Measurements from ENCODE around the gene OTOG.

The OTOG gene

DNA sequence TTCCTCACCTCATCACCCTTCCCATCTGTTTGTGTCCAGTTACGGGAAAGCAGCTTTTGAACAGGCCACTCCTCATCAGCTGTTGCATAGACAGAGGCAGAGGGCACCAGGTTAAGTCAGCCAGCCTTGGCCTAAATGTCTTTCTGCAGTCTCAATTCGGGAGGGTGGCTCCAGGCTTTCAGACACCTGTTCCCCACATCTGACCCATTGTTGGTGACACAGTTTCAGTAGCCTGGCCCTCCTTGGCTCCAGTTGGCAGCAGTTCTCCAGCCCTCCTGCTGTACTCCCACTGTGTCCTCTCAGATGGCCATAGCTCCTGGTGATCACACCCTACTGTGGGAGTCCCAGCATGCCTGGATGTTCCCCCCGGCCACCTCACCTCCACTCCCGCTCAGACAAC lies 101.5 kb downstream of the OTOG start:
- Histone ChIP-seq H3K36me3 (ENCODE audit: insufficient read depth, low read length) (no peaks in the 10 kb centered on the region), H3K9me3 (ENCODE audit: low read depth, low read length) (no peaks in the 10 kb centered on the region), H3K27ac (no peak overlapping the region), H3K9ac (ENCODE audit: insufficient read length) (no peak overlapping the region), H3K4me3 (no peak overlapping the region)
- TF ChIP-seq POLR2AphosphoS5 (IDR thresholded peaks at IDR 0.05; ENCODE audit: borderline replicate concordance, low read depth, low read length), result no peak
- TF ChIP-seq EZH2 (IDR thresholded peaks at IDR 0.05), result no peak
- TF ChIP-seq FOXP2 (optimal IDR thresholded peaks at IDR 0.05; ENCODE audit: control extremely low read depth, extremely low read length, insufficient read depth), result no peak
- DNase-seq (ENCODE audit: low read depth, low spot score), result no peak

DNA sequence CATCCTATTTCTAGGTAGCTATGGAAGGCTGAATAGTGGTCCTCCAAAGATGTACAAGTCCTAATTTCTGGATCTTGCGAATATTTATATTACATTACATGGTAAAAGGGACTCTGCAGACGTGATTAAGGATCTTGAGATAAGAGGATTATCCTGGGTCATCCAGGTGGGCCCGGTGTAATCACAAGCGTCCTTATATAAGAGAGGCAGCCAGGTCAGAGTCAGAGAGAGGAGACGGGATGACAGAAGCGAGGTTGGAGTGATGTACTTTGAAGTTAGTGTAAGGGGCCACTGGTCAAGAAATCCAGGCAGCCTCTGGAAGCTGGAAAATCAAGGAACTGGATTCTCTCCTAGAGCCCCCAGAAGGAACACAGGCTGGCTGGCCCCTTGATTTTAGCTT lies 102.2 kb downstream of the OTOG start:
- Histone ChIP-seq H3K9me3 (ENCODE audit: low read depth, low read length) (no peaks in the 10 kb centered on the region), H3K36me3 (ENCODE audit: insufficient read depth, low read length) (no peaks in the 10 kb centered on the region), H3K9ac (ENCODE audit: insufficient read length) (no peak overlapping the region), H3K4me3 (no peak overlapping the region), H3K27ac (no peak overlapping the region)
- TF ChIP-seq POLR2AphosphoS5 (IDR thresholded peaks at IDR 0.05; ENCODE audit: borderline replicate concordance, low read depth, low read length) (no peak), FOXP2 (optimal IDR thresholded peaks at IDR 0.05; ENCODE audit: control extremely low read depth, extremely low read length, insufficient read depth) (no peak), EZH2 (IDR thresholded peaks at IDR 0.05) (no peak)
- DNase-seq (ENCODE audit: low read depth, low spot score), result no peak

DNA sequence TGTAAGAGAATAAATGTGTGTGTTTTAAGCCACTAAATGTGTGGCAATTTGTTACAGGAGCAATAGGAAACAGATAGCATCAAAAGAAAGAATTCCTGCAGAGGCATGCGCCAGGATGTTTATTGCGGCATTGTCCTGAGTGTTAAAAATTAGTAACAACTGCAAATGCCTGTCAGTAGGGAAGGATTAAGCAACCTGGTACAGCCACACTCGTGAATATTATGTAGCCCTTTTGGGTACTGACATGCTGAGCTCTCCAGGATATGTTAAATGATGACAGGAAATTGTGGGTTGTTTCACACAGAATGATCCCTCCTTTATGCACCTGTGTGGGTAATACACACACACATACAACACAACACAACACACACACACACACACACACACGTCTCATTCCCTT lies 102.6 kb downstream of the OTOG start:
- DNase-seq (ENCODE audit: low read depth, low spot score), result no peak
- H3K4me3 ChIP-seq, result no peak overlapping the region
- H3K9me3 ChIP-seq (ENCODE audit: low read depth, low read length), result no peaks in the 10 kb centered on the region
- TF ChIP-seq POLR2AphosphoS5 (IDR thresholded peaks at IDR 0.05; ENCODE audit: borderline replicate concordance, low read depth, low read length) (no peak), EZH2 (IDR thresholded peaks at IDR 0.05) (no peak), FOXP2 (optimal IDR thresholded peaks at IDR 0.05; ENCODE audit: control extremely low read depth, extremely low read length, insufficient read depth) (no peak)
- no peak overlapping the region for H3K9ac ChIP-seq (ENCODE audit: insufficient read length)
- no peaks in the 10 kb centered on the region for H3K36me3 ChIP-seq (ENCODE audit: insufficient read depth, low read length)
- no peak overlapping the region for H3K27ac ChIP-seq

DNA sequence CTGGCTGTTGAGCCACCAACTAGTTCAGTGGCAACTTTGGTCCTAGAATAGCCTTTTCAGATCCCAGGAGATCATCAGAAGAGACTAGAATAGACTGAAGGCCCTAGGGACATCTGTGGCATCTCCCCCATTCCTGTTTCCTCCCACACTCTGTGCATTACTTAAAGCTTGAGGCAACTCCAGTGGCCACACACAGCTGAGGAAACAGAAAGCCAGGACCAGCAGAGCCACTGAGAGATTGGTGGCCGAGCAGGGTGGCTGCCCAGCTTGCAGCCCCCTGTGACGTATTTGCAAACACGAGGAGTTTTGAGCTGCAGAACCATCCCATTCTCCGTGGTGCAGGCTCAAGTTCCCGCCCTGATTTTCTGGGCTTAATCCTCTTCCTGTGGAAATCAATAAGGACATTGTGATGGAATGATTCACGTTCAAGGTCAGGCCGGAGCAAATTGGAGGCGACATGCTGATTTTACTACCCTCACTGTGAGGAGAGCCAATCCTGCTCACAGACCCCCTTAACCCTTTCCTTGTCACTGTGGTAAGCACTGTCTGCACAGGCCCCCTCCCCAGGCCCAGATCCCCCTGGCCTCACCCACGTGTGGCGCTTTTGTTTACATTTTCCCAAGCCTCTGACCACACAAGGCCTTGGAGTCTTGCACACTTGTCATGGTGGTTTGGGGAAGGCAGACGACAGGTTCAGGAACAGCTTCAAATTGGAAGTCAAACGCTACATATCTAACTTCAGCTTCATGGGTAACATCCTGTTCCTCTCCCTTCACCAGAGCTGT lies 103.3 kb downstream of the OTOG start:
- TF ChIP-seq EZH2 (IDR thresholded peaks at IDR 0.05) (no peak), POLR2AphosphoS5 (IDR thresholded peaks at IDR 0.05; ENCODE audit: borderline replicate concordance, low read depth, low read length) (no peak), FOXP2 (optimal IDR thresholded peaks at IDR 0.05; ENCODE audit: control extremely low read depth, extremely low read length, insufficient read depth) (no peak)
- Histone ChIP-seq H3K36me3 (ENCODE audit: insufficient read depth, low read length) (no peaks in the 10 kb centered on the region), H3K9ac (ENCODE audit: insufficient read length) (no peak overlapping the region), H3K27ac (no peak overlapping the region), H3K9me3 (ENCODE audit: low read depth, low read length) (no peaks in the 10 kb centered on the region), H3K4me3 (no peak overlapping the region)
- no peak for DNase-seq (ENCODE audit: low read depth, low spot score)

DNA sequence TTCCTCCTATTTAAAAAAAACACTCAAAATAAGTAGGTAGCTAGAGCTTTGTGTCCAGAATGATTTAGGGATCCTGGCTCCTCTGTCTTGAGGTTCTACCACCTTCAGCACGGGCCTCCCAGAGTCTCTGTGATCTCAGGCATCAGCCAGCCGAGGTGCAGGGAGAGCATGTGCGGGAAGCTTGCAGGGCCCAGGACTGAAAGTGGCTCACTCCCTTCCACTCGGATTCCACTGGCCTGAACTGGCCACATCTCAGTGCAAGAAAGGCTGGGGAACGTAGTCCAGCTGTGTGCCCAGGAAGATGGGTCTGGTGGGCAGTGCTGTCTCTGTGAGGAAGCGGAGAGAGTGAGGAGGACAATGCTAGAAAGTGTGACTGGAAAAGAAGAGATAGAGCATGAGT lies 104.0 kb downstream of the OTOG start:
- no peak for TF ChIP-seq FOXP2 (optimal IDR thresholded peaks at IDR 0.05; ENCODE audit: control extremely low read depth, extremely low read length, insufficient read depth)
- TF ChIP-seq EZH2 (IDR thresholded peaks at IDR 0.05), result no peak
- no peak for TF ChIP-seq POLR2AphosphoS5 (IDR thresholded peaks at IDR 0.05; ENCODE audit: borderline replicate concordance, low read depth, low read length)
- Histone ChIP-seq H3K27ac (no peak overlapping the region), H3K9ac (ENCODE audit: insufficient read length) (no peak overlapping the region), H3K4me3 (no peak overlapping the region), H3K9me3 (ENCODE audit: low read depth, low read length) (no peaks in the 10 kb centered on the region), H3K36me3 (ENCODE audit: insufficient read depth, low read length) (no peaks in the 10 kb centered on the region)
- no peak for DNase-seq (ENCODE audit: low read depth, low spot score)

DNA sequence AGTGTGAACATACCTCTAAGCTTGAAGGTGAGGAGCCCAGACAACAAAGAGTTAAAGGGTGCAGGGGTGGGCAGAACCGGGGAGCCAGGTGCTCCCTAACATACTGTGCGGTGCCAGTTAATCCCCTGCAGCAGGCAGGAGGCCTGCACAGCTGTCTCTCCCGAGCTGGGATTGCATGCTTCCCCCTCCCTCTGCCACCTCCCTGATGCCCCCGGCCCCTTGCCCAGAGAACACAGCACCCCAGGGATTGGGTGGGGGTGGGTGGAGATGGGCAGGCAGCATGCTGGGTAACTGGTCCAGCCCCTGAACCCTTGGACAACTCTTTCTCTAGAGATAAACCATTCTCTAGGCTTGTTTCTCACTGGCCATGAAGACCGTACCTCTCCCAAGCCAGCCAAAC lies 104.6 kb downstream of the OTOG start:
- Histone ChIP-seq H3K9me3 (ENCODE audit: low read depth, low read length) (no peaks in the 10 kb centered on the region), H3K36me3 (ENCODE audit: insufficient read depth, low read length) (no peaks in the 10 kb centered on the region), H3K27ac (no peak overlapping the region), H3K9ac (ENCODE audit: insufficient read length) (no peak overlapping the region), H3K4me3 (no peak overlapping the region)
- DNase-seq (ENCODE audit: low read depth, low spot score), result no peak
- TF ChIP-seq EZH2 (IDR thresholded peaks at IDR 0.05), result no peak
- TF ChIP-seq POLR2AphosphoS5 (IDR thresholded peaks at IDR 0.05; ENCODE audit: borderline replicate concordance, low read depth, low read length), result no peak
- no peak for TF ChIP-seq FOXP2 (optimal IDR thresholded peaks at IDR 0.05; ENCODE audit: control extremely low read depth, extremely low read length, insufficient read depth)

DNA sequence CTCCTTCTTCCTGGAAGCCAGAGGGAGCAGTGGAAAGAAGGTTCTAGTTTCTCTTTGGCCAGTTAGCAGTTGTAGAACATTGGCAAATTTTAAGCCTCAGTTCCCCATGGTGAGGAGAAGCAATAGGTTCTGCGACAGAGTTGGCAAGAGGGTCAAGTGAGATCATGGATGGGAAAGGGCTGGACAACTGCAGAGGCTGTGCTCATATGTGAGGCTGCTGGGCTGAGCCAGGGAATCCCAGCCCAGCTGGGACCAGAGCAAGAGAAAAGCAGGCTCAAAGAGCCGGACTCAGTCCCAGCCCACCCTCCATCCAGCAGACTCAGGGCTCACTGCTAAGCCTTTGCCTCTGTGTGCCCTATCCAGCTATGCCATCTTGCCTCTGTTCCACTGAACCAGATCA lies 105.5 kb downstream of the OTOG start:
- no peaks in the 10 kb centered on the region for H3K9me3 ChIP-seq (ENCODE audit: low read depth, low read length)
- no peak overlapping the region for H3K9ac ChIP-seq (ENCODE audit: insufficient read length)
- no peak overlapping the region for H3K27ac ChIP-seq
- DNase-seq (ENCODE audit: low read depth, low spot score), result no peak
- no peak for TF ChIP-seq FOXP2 (optimal IDR thresholded peaks at IDR 0.05; ENCODE audit: control extremely low read depth, extremely low read length, insufficient read depth)
- no peak for TF ChIP-seq EZH2 (IDR thresholded peaks at IDR 0.05)
- TF ChIP-seq POLR2AphosphoS5 (IDR thresholded peaks at IDR 0.05; ENCODE audit: borderline replicate concordance, low read depth, low read length), result no peak
- no peaks in the 10 kb centered on the region for H3K36me3 ChIP-seq (ENCODE audit: insufficient read depth, low read length)
- H3K4me3 ChIP-seq, result no peak overlapping the region

DNA sequence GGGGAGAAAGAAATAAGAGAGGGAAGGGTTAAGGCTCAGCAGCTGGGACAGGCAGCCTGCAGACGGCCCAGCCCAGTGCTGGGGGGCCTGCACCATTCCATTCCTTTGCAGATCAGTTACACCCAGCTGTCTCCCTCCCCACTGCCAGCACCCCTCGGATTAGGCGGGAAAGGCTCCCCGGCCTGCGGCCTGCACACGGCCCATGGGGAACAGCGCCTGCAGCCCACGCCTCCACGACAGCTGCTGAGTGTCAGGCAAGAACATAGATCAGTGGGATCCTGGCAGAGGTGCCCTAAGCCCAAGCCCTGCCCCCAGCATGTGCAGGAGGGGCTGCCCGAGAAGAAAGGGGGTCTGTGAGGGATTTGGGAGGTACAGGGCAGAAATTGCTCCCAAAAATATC lies 106.6 kb downstream of the OTOG start:
- Histone ChIP-seq H3K9me3 (ENCODE audit: low read depth, low read length) (no peaks in the 10 kb centered on the region), H3K9ac (ENCODE audit: insufficient read length) (no peak overlapping the region), H3K4me3 (no peak overlapping the region), H3K36me3 (ENCODE audit: insufficient read depth, low read length) (no peaks in the 10 kb centered on the region), H3K27ac (no peak overlapping the region)
- TF ChIP-seq EZH2 (IDR thresholded peaks at IDR 0.05) (no peak), POLR2AphosphoS5 (IDR thresholded peaks at IDR 0.05; ENCODE audit: borderline replicate concordance, low read depth, low read length) (no peak), FOXP2 (optimal IDR thresholded peaks at IDR 0.05; ENCODE audit: control extremely low read depth, extremely low read length, insufficient read depth) (no peak)
- DNase-seq (ENCODE audit: low read depth, low spot score), result no peak

DNA sequence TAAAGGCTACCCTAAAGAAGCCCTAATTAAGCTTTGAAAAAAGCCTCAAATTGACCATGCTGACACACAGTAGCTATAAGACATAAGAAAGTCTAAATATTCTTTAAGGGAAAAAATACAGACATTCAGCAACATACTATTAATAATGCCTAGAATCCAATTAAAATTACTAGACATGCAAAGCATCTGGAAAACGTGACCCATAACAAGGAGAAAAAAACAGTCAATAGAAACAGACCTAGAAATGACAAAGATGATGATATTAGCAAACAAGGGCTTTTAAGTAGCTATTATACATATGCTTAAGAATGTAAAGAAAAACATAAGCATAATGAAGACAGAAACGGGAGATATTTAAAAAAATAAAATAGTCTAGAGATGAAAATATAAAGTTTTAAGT lies 108.6 kb downstream of the OTOG start:
- Histone ChIP-seq H3K27ac (no peak overlapping the region), H3K4me3 (no peak overlapping the region), H3K36me3 (ENCODE audit: insufficient read depth, low read length) (no peaks in the 10 kb centered on the region), H3K9me3 (ENCODE audit: low read depth, low read length) (no peaks in the 10 kb centered on the region), H3K9ac (ENCODE audit: insufficient read length) (no peak overlapping the region)
- TF ChIP-seq EZH2 (IDR thresholded peaks at IDR 0.05) (no peak), FOXP2 (optimal IDR thresholded peaks at IDR 0.05; ENCODE audit: control extremely low read depth, extremely low read length, insufficient read depth) (no peak), POLR2AphosphoS5 (IDR thresholded peaks at IDR 0.05; ENCODE audit: borderline replicate concordance, low read depth, low read length) (no peak)
- DNase-seq (ENCODE audit: low read depth, low spot score), result no peak
